Measurements from ENCODE around the gene DLG2. TPM values are rescaled to one million over a fixed set of nuclear protein-coding genes. Genes with fewer than 3 reads are reported as not detected.

The DLG2 gene
- total and polyA plus RNA-seq, 12 donors = 1.0 to 14.8 (median 7.4) TPM

DNA sequence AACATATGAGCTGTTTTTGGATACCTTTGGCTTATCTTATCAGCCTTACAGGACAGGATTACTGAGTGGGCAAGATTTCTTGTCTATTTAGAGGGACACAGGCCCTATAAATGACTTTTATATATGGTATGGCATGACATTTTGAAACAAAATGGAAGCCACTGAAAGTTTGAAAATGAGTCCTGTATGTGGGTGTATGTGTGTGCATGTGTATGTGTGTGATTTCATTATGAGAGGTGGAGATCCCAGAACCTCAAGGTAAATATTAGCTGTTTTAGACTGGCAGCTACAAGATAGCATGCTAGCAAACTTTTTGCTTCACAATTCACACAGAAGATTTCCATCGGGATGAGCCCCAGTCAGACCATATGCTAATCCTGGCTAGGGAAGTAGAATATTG lies 1370.5 kb downstream of the DLG2 start:
- H3K27ac ChIP-seq = no peak overlapping the region
- H3K36me3 ChIP-seq = no peaks in the 10 kb centered on the region
- WGBS, 2 donors = 92 to 100% methylated on average over 1 of the region's 1 CpG
- no peak for ATAC-seq
- no peak overlapping the region for H3K4me3 ChIP-seq
- H3K4me1 ChIP-seq = no peaks in the 10 kb centered on the region
- no peak for DNase-seq
- no peaks in the 10 kb centered on the region for H3K9me3 ChIP-seq
- intact Hi-C loops (cut with DNase I) = loop anchor here in 1 of 10 donors (10.0 kb wide), 1 partner anchor 422 kb away; no protein-coding TSS in a partner anchor
- no peaks in the 10 kb centered on the region for H3K27me3 ChIP-seq
- TF ChIP-seq CTCF (IDR thresholded peaks at IDR 0.05) = no peak

DNA sequence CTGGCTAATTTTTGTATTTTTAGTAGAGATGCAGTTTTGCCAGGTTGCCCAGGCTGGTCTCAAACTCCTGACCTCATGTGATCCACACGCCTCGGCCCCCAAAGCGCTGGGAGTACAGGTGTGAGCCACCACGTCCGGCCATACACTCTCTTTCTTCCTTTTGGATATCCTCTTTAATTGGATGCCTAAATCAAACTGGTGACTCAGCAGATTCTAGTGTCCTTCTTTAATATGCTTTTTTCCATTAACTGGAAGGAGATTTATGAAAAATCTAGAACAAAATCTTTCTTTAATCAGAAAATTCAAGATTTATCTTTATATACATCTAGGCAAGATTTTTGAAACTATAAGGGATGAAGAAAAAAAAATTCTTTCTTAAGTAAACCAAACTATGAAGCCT lies 1371.7 kb downstream of the DLG2 start:
- TF ChIP-seq CTCF (IDR thresholded peaks at IDR 0.05) = no peak
- Histone ChIP-seq H3K27ac (no peak overlapping the region), H3K4me1 (no peaks in the 10 kb centered on the region), H3K27me3 (no peaks in the 10 kb centered on the region), H3K9me3 (no peaks in the 10 kb centered on the region), H3K36me3 (no peaks in the 10 kb centered on the region), H3K4me3 (no peak overlapping the region)
- intact Hi-C loops (cut with DNase I) = loop anchor here in 1 of 10 donors (10.0 kb wide), 1 partner anchor 421 kb away; no protein-coding TSS in a partner anchor
- ATAC-seq = no peak
- DNase-seq = no peak
- WGBS, 2 donors = 90 to 97% methylated on average over 5 of the region's 5 CpGs

- Histone ChIP-seq H3K4me1 (peaks cover 0 to 8% (median 0%) of the 10 kb centered on the region in 9 donors), H3K27me3 (no peaks in the 10 kb centered on the region), H3K4me3 (no peak overlapping the region), H3K27ac (no peak overlapping the region), H3K9me3 (no peaks in the 10 kb centered on the region), H3K36me3 (no peaks in the 10 kb centered on the region)
- WGBS, 2 donors = 93 to 96% methylated on average over 2 of the region's 2 CpGs
- intact Hi-C loops (cut with DNase I) = loop anchor here in 1 of 10 donors (10.0 kb wide), 1 partner anchor 416 kb away; no protein-coding TSS in a partner anchor
- no peak for TF ChIP-seq CTCF (IDR thresholded peaks at IDR 0.05)
- ATAC-seq (no peak), DNase-seq (no peak)
These were observed 1376.1 kb downstream of the DLG2 start for GRCh38 chr11:84250834-84251613.

- H3K4me3 ChIP-seq = no peak overlapping the region
- no peak for TF ChIP-seq CTCF (IDR thresholded peaks at IDR 0.05)
- H3K27me3 ChIP-seq = no peaks in the 10 kb centered on the region
- H3K27ac ChIP-seq = no peak overlapping the region
- no peaks in the 10 kb centered on the region for H3K9me3 ChIP-seq
- DNase-seq = no peak
- WGBS, 2 donors = 68 to 76% methylated on average over 4 of the region's 4 CpGs
- ATAC-seq = peak in 4 of 8 donors; percentile 21 to 64 (median 34)
- no peaks in the 10 kb centered on the region for H3K36me3 ChIP-seq
- H3K4me1 ChIP-seq = peaks cover 0 to 8% (median 0%) of the 10 kb centered on the region in 9 donors
- intact Hi-C loops (cut with DNase I) = loop anchor here in 1 of 10 donors (10.0 kb wide), 1 partner anchor 415 kb away; no protein-coding TSS in a partner anchor
These were observed 1377.6 kb downstream of the DLG2 start for GRCh38 chr11:84249344-84250135.

Data from heart right ventricle (tissue), 16 donors.